Measurements from ENCODE around the gene OR6B1.

GRCh38 chr7:143967398-143967797 is 32.7 kb upstream of the OR6B1 start:
- TF ChIP-seq POLR2A (IDR thresholded peaks at IDR 0.05) (no peak), CTCF (IDR thresholded peaks at IDR 0.05) (no peak)
